ENCODE measurements around the gene DLG5.

- TF ChIP-seq EZH2 (IDR thresholded peaks at IDR 0.05; ENCODE audit: insufficient read depth, poor library complexity, severe bottlenecking): no peak
- TF ChIP-seq EZH2phosphoT487 (IDR thresholded peaks at IDR 0.05; ENCODE audit: insufficient read depth, low read depth): no peak
Observed at GRCh38 chr10:77974396-77975074, 48.0 kb upstream of the DLG5 start.
